Esophagus muscularis mucosa (tissue), 3 donors: Measurements from ENCODE around the gene MARCHF9.

Source experiments
- CTCF ChIP-seq, 3 experiments: fragments of 200-600 bp in 2 of 3; fragments of 450-650 bp in 1 of 3; sonication (generic) in 2 of 3; IDR thresholded peaks; one replicate each; pipeline ENCODE4 v1.5.1; 2017 to 2019; ENCODE audit warnings: antibody characterized with exemption in 3 of 3, mild to moderate bottlenecking in 2 of 3, moderate library complexity in 1 of 3
- POLR2A ChIP-seq: fragments of 450-650 bp; IDR thresholded peaks from one replicate; pipeline ENCODE4 v1.6.1; 2017; ENCODE audit warnings: antibody characterized with exemption, moderate library complexity, mild to moderate bottlenecking, low read depth
- POLR2AphosphoS5 ChIP-seq, 2 donors: sonication (generic); formaldehyde crosslinking; IDR thresholded peaks; one replicate each; pipeline ENCODE4 v1.6.1; 2017; ENCODE audit warnings: antibody characterized with exemption in 2 of 2

- TF ChIP-seq POLR2A (no peak), CTCF (IDR thresholded peaks at IDR 0.05) (no peak), POLR2AphosphoS5 (IDR thresholded peaks at IDR 0.05) (no peak)
These were observed 16.5 kb downstream of the MARCHF9 start for GRCh38 chr12:57771236-57771872.
